HG02623 (cell line): ENCODE measurements around the gene NAXE.

ENCODE experiments used
- ATAC-seq: cut with Tn5 transposase; IDR thresholded peaks from one replicate; pipeline ENCODE4 v1.9.1; 2021; ENCODE audit warnings: moderate library complexity; ENCODE audit not compliant: unreplicated experiment

NAXE gene

GRCh38 chr1:156643049-156643777, 51.6 kb downstream of the NAXE start:
- ATAC-seq = no peak

GRCh38 chr1:156643778-156644092, 52.2 kb downstream of the NAXE start:
- ATAC-seq = no peak
